ENCODE data around the gene ATRNL1. TPM values are rescaled to one million over a fixed set of nuclear protein-coding genes. Genes with fewer than 3 reads are reported as not detected.
"Not testable (repeated sequence)": the region's sequence is repeated elsewhere in the genome, so short reads cannot be mapped to it uniquely, and the experiment has no call there.

The ATRNL1 gene
- total RNA-seq, 6 experiments from 2014 or later: 0.08 to 0.23 (median 0.09) TPM; not detected in 3

DNA sequence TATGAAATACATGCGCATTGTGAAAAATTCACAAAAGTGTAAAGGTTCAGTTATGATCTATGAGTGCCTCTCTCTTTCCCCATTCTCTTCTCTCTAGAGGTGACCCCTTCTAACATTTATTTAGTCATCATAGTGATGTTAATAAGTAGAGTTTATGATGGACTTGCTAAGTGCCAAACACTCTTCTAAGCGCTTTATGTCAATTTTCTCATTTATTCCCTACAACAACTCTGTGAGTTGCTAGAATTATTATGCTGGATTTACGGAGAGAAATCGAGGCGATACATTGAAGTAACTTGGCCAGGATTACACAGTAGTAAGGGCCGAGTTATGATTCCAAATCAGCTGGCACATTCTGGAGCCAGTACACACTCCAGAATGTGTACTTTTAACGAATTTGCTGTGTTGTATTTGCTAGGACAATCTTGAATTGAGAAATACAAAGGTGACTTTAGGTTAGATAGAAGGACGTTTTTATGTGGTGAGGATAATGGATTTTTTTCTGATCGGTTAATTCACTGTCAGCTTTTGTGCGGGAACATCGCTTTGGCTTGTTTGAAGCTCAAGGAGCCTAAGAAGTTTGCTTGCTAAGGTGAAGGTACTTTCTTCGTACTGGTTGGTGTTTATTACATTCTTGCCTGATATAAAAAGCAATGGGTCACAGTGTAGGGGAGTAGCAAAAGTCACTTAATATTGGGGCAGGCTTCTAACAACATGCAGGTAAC lies 1.4 kb downstream of the ATRNL1 start:
- H3K4me3 Mint-ChIP-seq: peak overlapping the region; percentile 38
- DNase-seq: no peak
- no peaks in the 10 kb centered on the region for H3K9me3 Mint-ChIP-seq
- TF ChIP-seq, protein P1, sequence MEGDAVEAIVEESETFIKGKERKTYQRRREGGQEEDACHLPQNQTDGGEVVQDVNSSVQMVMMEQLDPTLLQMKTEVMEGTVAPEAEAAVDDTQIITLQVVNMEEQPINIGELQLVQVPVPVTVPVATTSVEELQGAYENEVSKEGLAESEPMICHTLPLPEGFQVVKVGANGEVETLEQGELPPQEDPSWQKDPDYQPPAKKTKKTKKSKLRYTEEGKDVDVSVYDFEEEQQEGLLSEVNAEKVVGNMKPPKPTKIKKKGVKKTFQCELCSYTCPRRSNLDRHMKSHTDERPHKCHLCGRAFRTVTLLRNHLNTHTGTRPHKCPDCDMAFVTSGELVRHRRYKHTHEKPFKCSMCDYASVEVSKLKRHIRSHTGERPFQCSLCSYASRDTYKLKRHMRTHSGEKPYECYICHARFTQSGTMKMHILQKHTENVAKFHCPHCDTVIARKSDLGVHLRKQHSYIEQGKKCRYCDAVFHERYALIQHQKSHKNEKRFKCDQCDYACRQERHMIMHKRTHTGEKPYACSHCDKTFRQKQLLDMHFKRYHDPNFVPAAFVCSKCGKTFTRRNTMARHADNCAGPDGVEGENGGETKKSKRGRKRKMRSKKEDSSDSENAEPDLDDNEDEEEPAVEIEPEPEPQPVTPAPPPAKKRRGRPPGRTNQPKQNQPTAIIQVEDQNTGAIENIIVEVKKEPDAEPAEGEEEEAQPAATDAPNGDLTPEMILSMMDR (IDR thresholded peaks at IDR 0.05): no peak
- no peak overlapping the region for H3K27ac Mint-ChIP-seq
- peaks cover 14% of the 10 kb centered on the region for H3K4me1 Mint-ChIP-seq (ENCODE audit: low read depth)
- peaks cover 27% of the 10 kb centered on the region for H3K27me3 Mint-ChIP-seq (ENCODE audit: insufficient read depth)
- H3K36me3 Mint-ChIP-seq (ENCODE audit: low read depth): no peaks in the 10 kb centered on the region

DNA sequence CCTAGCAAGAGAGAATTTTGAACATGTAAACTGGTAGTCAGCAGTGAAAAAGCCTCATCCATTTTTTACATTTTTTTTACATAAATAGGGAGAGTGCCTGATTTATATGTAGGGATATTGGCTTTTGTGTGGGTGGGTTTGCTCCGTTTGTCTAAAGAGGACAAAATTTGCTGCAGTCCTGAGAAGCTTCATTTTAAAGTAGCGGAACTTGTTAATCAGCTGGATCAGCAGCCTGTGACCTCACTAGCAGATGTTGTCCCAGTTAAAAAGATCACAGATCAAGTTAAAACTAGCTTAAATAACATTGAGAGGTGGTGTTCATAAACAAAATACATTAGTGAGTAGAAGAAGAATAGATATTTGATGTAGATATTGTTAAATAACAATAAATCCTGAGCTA lies 2.6 kb downstream of the ATRNL1 start:
- Mint-ChIP-seq H3K27me3 (ENCODE audit: insufficient read depth) (peaks cover 27% of the 10 kb centered on the region), H3K9me3 (no peaks in the 10 kb centered on the region), H3K27ac (no peak overlapping the region), H3K36me3 (ENCODE audit: low read depth) (no peaks in the 10 kb centered on the region), H3K4me1 (ENCODE audit: low read depth) (peaks cover 14% of the 10 kb centered on the region), H3K4me3 (no peak overlapping the region)
- no peak for DNase-seq
- TF ChIP-seq, protein P1 (IDR thresholded peaks at IDR 0.05): no peak

DNA sequence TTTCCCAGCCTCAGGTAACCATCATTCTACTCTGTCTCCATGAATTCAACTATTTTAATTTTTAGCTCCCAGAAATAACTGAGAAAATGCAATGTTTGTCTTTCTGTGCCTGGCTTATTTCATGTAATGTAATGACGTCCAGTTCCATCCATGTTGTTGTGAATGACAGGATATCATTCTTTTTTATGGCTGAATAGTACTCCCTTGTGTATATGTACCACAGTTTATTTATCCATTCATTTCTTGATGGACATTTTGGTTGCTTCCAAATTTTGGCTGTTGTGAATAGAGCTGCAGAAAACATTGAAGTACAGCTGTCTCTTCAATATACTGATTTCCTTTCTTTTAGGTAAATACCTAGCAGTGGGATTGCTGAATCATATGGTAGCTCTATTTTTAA lies 10.5 kb downstream of the ATRNL1 start:
- Mint-ChIP-seq H3K9me3 (peaks cover 28% of the 10 kb centered on the region), H3K36me3 (ENCODE audit: low read depth) (no peaks in the 10 kb centered on the region), H3K4me1 (ENCODE audit: low read depth) (no peaks in the 10 kb centered on the region), H3K4me3 (no peak overlapping the region), H3K27me3 (ENCODE audit: insufficient read depth) (peaks cover 3% of the 10 kb centered on the region), H3K27ac (no peak overlapping the region)
- DNase-seq: no peak
- TF ChIP-seq, protein P1 (IDR thresholded peaks at IDR 0.05): no peak

DNA sequence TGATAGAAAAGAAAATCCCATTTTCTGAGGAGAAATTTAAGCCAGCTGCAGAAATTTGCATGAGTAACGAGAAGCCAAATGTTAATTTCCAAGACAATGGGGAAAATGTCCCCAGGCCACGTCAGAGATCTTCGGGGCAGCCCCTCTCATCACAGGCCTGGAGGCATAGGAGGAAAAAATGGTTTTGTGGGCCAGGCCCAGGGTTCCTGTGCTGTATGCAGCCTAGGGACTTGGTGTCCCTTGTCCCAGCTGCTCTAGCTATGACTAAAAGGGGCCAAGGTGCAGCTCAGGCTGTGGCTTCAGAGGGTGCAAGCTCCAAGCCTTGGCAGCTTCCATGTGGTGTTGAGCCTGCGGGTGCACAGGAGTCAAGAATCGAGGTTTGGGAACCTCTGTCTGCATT lies 12.2 kb downstream of the ATRNL1 start:
- DNase-seq; H3K27me3 Mint-ChIP-seq (ENCODE audit: insufficient read depth); H3K4me3 Mint-ChIP-seq; H3K27ac Mint-ChIP-seq; H3K36me3 Mint-ChIP-seq (ENCODE audit: low read depth); H3K4me1 Mint-ChIP-seq (ENCODE audit: low read depth): not testable (repeated sequence)
- H3K9me3 Mint-ChIP-seq: peaks cover 28% of the 10 kb centered on the region

DNA sequence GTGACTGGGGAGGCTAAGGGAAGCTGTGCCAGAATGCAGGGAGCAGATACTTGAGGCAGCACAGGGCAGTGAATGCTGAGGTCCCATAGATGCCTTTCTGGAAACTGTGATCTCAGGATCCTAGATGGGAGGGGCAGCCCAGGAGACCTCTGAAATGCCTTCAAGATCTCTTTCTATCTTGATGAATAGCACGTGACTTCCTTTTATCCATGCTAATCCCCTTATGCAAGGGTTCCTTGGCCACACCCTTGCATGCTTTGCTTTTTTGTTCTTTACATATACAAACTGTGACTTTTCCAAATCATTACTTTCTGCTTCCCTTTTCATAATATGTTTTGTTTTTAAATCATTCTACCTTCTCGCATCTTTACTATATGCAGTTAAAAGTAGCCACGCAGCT lies 14.7 kb downstream of the ATRNL1 start:
- no peak for DNase-seq

DNA sequence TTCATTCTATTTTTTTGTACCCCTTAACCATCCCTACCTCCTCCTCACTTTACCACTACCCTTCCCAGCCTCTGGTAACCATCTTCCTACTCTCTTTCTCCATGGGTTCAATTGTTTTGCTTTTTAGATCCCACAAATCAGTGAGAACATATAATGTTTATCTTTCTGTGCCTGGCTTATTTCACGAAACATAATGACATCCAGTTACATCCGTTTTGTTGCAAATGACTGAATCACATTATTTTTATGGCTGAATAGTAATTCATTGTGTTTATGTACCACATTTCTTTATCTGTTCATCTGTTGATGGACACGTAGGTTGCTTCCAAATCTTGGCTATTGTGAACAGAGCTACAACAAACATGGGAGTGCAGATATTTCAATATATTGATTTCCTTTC lies 24.1 kb downstream of the ATRNL1 start:
- H3K36me3 Mint-ChIP-seq (ENCODE audit: low read depth): no peaks in the 10 kb centered on the region
- no peaks in the 10 kb centered on the region; the same call in 1 of the 2 replicates for H3K27me3 Mint-ChIP-seq (ENCODE audit: insufficient read depth)
- no peaks in the 10 kb centered on the region for H3K9me3 Mint-ChIP-seq
- no peak overlapping the region for H3K27ac Mint-ChIP-seq
- H3K4me1 Mint-ChIP-seq (ENCODE audit: low read depth): no peaks in the 10 kb centered on the region
- H3K4me3 Mint-ChIP-seq: no peak overlapping the region
- no peak for DNase-seq
- TF ChIP-seq, protein P1 (IDR thresholded peaks at IDR 0.05): no peak

More for the DNA sequence above, 14.7 kb downstream of the ATRNL1 start:
- H3K4me1 Mint-ChIP-seq (ENCODE audit: low read depth): no peaks in the 10 kb centered on the region
- peaks cover 4% of the 10 kb centered on the region for H3K27me3 Mint-ChIP-seq (ENCODE audit: insufficient read depth)
- peaks cover 28% of the 10 kb centered on the region for H3K9me3 Mint-ChIP-seq
- H3K36me3 Mint-ChIP-seq (ENCODE audit: low read depth): no peaks in the 10 kb centered on the region
- H3K4me3 Mint-ChIP-seq: no peak overlapping the region
- no peak overlapping the region for H3K27ac Mint-ChIP-seq
- TF ChIP-seq, protein P1 (IDR thresholded peaks at IDR 0.05): no peak

All from HFFc6 (cell line).